ENCODE data around the gene PDE6H. TPM values are rescaled to one million over a fixed set of nuclear protein-coding genes. Genes with fewer than 3 reads are reported as not detected.

PDE6H gene
- total RNA-seq, 1 donor from 2014 or later, result not detected

GRCh38 chr12:14959463-14959862 is 13.4 kb upstream of the PDE6H start:
- no peak for TF ChIP-seq CTCF (conservative IDR thresholded peaks at IDR 0.05)
- no peaks in the 10 kb centered on the region for H3K27me3 Mint-ChIP-seq (ENCODE audit: low read depth)
- H3K9me3 Mint-ChIP-seq, result no peaks in the 10 kb centered on the region
- no peak overlapping the region for H3K4me3 Mint-ChIP-seq
- no peaks in the 10 kb centered on the region for H3K4me1 Mint-ChIP-seq
- H3K36me3 Mint-ChIP-seq (ENCODE audit: low read depth), result no peaks in the 10 kb centered on the region
- no peak for DNase-seq (ENCODE audit: low read depth, low spot score)
- H3K27ac Mint-ChIP-seq (ENCODE audit: unreplicated experiment), result no peak overlapping the region

- TF ChIP-seq CTCF (conservative IDR thresholded peaks at IDR 0.05), result no peak
- H3K4me1 Mint-ChIP-seq, result no peaks in the 10 kb centered on the region
- no peak overlapping the region for H3K27ac Mint-ChIP-seq (ENCODE audit: unreplicated experiment)
- no peaks in the 10 kb centered on the region for H3K27me3 Mint-ChIP-seq (ENCODE audit: low read depth)
- DNase-seq (ENCODE audit: low read depth, low spot score), result no peak
- no peaks in the 10 kb centered on the region for H3K36me3 Mint-ChIP-seq (ENCODE audit: low read depth)
- no peaks in the 10 kb centered on the region for H3K9me3 Mint-ChIP-seq
- H3K4me3 Mint-ChIP-seq, result no peak overlapping the region
Observed at GRCh38 chr12:14959916-14960496, 12.8 kb upstream of the PDE6H start.

GRCh38 chr12:14960548-14961465 is 12.0 kb upstream of the PDE6H start:
- Mint-ChIP-seq H3K9me3 (no peaks in the 10 kb centered on the region), H3K4me3 (no peak overlapping the region), H3K27ac (ENCODE audit: unreplicated experiment) (no peak overlapping the region), H3K36me3 (ENCODE audit: low read depth) (no peaks in the 10 kb centered on the region), H3K4me1 (no peaks in the 10 kb centered on the region), H3K27me3 (ENCODE audit: low read depth) (no peaks in the 10 kb centered on the region)
- TF ChIP-seq CTCF (conservative IDR thresholded peaks at IDR 0.05), result no peak
- no peak for DNase-seq (ENCODE audit: low read depth, low spot score)

- H3K27me3 Mint-ChIP-seq (ENCODE audit: low read depth), result no peaks in the 10 kb centered on the region
- no peaks in the 10 kb centered on the region for H3K9me3 Mint-ChIP-seq
- no peak within 1 kb of the TSS for H3K4me3 Mint-ChIP-seq
- no peaks in the 10 kb centered on the region for H3K4me1 Mint-ChIP-seq
- no peaks in the 10 kb centered on the region for H3K36me3 Mint-ChIP-seq (ENCODE audit: low read depth)
- no peak within 1 kb of the TSS for H3K27ac Mint-ChIP-seq (ENCODE audit: unreplicated experiment)
- TF ChIP-seq CTCF (conservative IDR thresholded peaks at IDR 0.05), result no peak
- no peak for DNase-seq (ENCODE audit: low read depth, low spot score)
Observed at GRCh38 chr12:14961466-14962152, 11.2 kb upstream of the PDE6H start, which contains the start of gene ARHGDIB. Gene ARHGDIB, minus strand, starts transcription at chr12:14961601. Its CDS starts 10,889 bp downstream, at chr12:14950712.

- no peak overlapping the region for H3K4me3 Mint-ChIP-seq
- no peaks in the 10 kb centered on the region for H3K9me3 Mint-ChIP-seq
- no peak overlapping the region for H3K27ac Mint-ChIP-seq (ENCODE audit: unreplicated experiment)
Observed at GRCh38 chr12:14962153-14962539, 10.7 kb upstream of the PDE6H start.

More at GRCh38 chr12:14962153-14962539, 10.7 kb upstream of the PDE6H start:
- no peak for TF ChIP-seq CTCF (conservative IDR thresholded peaks at IDR 0.05)
- no peak for DNase-seq (ENCODE audit: low read depth, low spot score)
- Mint-ChIP-seq H3K4me1 (no peaks in the 10 kb centered on the region), H3K36me3 (ENCODE audit: low read depth) (no peaks in the 10 kb centered on the region), H3K27me3 (ENCODE audit: low read depth) (no peaks in the 10 kb centered on the region)

Data from neural crest cell (in vitro differentiated cells).